Measurements from ENCODE around the gene SSR4. TPM values are rescaled to one million over a fixed set of nuclear protein-coding genes. Genes with fewer than 3 reads are reported as not detected.

The SSR4 gene
- total and polyA plus RNA-seq, 2 of the 8 experiments (the other 6 are each of a cell fraction or from before 2014, with no cell fraction given) = 168 to 642 TPM

DNA sequence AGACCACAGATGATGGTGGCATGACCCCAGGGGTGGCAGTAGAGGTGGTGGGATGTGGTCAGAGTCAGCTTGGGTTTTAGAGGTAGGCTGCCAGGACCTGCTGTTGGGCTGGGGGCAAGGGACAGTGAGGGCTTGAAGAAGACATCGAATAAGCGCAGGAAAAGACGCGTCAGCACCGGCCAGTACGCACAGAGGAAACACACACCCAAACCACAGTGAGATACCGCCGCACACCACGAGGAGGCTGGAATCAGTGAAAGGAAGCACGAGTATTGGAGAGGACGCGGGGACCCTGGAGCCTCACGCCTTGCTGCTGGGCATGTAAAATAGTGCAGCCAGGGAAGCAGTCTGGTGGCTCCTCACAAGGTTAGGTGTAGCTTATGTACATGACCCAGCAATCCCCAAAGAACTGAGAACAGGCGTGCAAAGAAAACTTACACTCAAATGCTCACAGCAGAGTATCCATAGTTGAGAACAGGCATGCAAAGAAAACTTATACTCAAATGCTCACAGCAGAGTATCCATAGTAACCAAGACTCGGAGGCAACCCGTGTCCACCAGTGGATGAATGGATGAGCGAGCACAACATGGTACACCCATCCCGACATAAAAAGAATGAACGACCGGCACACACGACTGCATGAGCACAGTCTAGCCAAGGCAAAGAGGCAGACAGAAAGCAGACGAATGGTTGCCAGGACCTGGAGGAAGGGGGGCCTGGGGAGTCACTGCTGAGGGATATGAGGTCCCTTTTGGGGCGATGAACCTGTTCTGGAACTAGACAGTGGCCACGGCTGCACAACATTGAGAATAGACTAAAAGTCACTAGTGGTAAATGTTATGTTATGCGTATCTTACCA, 22.6 kb downstream of the SSR4 start:
- Histone ChIP-seq H3K27ac (ENCODE audit: low read depth, low read length) (no peak overlapping the region), H3K56ac (replicated peaks; ENCODE audit: insufficient read length, low read depth, low read length) (no peak overlapping the region), H3K14ac (ENCODE audit: insufficient read length) (no peak overlapping the region), H3K79me1 (ENCODE audit: low read depth, low read length) (0 out of 2 replicates have a peak, but pooled peaks cover 2% of the 10 kb centered on the region), H4K91ac (replicated peaks; ENCODE audit: insufficient read length, low read length) (no peak overlapping the region), H2BK15ac (ENCODE audit: low read length) (no peak overlapping the region), H3K4me2 (ENCODE audit: insufficient read depth in 1 of 2, low read depth in 2 of 2, low read length in 2 of 2) (no peak overlapping the region; a peak in 1 of 4 replicates), H2BK12ac (ENCODE audit: low read depth, low read length) (0 out of 2 replicates have a peak overlapping the region, but pooled peaks have one; percentile 27), H4K20me1 (replicated peaks in 1 of 2; ENCODE audit: control insufficient read depth in 1 of 2, insufficient read depth in 2 of 2, low read length in 2 of 2) (peaks cover 0 to 16% of the 10 kb centered on the region in 2 experiments), H2BK20ac (ENCODE audit: low read length) (no peak overlapping the region), H3K9me3 (ENCODE audit: insufficient read depth in 2 of 2, low read depth in 1 of 2, low read length in 1 of 2) (no peaks in the 10 kb centered on the region), H3K79me2 (ENCODE audit: control insufficient read depth in 1 of 2, insufficient read depth in 2 of 2, low read length in 2 of 2) (peaks cover 15 to 80% of the 10 kb centered on the region in 2 experiments), H3K4ac (replicated peaks; ENCODE audit: insufficient read length, low read depth, low read length) (no peak overlapping the region), H3K23me2 (ENCODE audit: low read depth, low read length) (peaks cover 2% of the 10 kb centered on the region; the same call in 1 of the 2 replicates), H3K9ac (replicated peaks in 1 of 4; ENCODE audit: extremely low read depth in 1 of 4, low read depth in 3 of 4, low read length in 3 of 4) (no peak overlapping the region), H3K4me1 (replicated peaks in 1 of 4; ENCODE audit: control insufficient read depth in 3 of 4, insufficient read depth in 4 of 4, low read length in 3 of 4) (peaks cover 3 to 27% (median 10%) of the 10 kb centered on the region in 4 experiments), H3K23ac (ENCODE audit: insufficient read length) (no peak overlapping the region), H4K5ac (ENCODE audit: insufficient read length, low read depth, low read length) (no peak overlapping the region), H2AK5ac (ENCODE audit: low read depth, low read length) (peak overlapping the region; percentile 82; the same call in 1 of the 2 replicates), H4K8ac (ENCODE audit: extremely low read depth, insufficient read depth, low read length) (no peak overlapping the region), H3K36me3 (ENCODE audit: control insufficient read depth in 2 of 4, insufficient read depth in 4 of 4, low read length in 3 of 4) (no peaks in the 10 kb centered on the region), H2BK120ac (replicated peaks; ENCODE audit: low read depth, low read length) (no peak overlapping the region), H3K27me3 (replicated peaks in 1 of 4; ENCODE audit: control insufficient read depth in 3 of 4, extremely low read depth in 1 of 4, insufficient read depth in 3 of 4, low read length in 3 of 4) (no peaks in the 10 kb centered on the region), H2AFZ (ENCODE audit: low read length) (no peak overlapping the region), H3K4me3 (ENCODE audit: extremely low read depth in 1 of 4, insufficient read depth in 2 of 4, low read depth in 3 of 4, low read length in 4 of 4) (no peak overlapping the region), H2BK5ac (ENCODE audit: low read depth, low read length) (peak overlapping the region; percentile 66; the same call in 1 of the 2 replicates), H3K18ac (ENCODE audit: extremely low read depth, low read length) (no peak overlapping the region)
- FAIRE-seq (no peak), DNase-seq (ENCODE audit: low read depth in 1 of 2, low spot score in 2 of 2) (no peak)
- ChIA-PET POLR2A (ENCODE audit: partially characterized antibody) (interaction anchor here (0.8 kb wide), 1 partner anchor 9 kb away, joined by 3 read pairs; no protein-coding TSS in a partner anchor), CTCF (ENCODE audit: partially characterized antibody) (interaction anchor here (1.2 kb wide), 1 partner anchor 9 kb away, joined by 3 read pairs; no protein-coding TSS in a partner anchor)
- 93% methylated on average over 20 of the region's 25 CpGs; no CpG with 5 or more reads in 1 of the 2 experiments for WGBS, 2 experiments (ENCODE audit: extremely low coverage in 1 of 2, insufficient coverage in 1 of 2, insufficient read length in 1 of 2, insufficient replicate concordance in 2 of 2, low coverage in 1 of 2, low lambda C conversion rate in 2 of 2, missing lambda C conversion rate in 1 of 2)
- no peak for TF ChIP-seq ASH2L (IDR thresholded peaks at IDR 0.05; ENCODE audit: low read length)
- no peak for TF ChIP-seq JUN (IDR thresholded peaks at IDR 0.05; ENCODE audit: low read depth, low read length)

Measured in H1 (cell line).